ENCODE measurements around the gene PTPRN2.

Gene PTPRN2

DNA sequence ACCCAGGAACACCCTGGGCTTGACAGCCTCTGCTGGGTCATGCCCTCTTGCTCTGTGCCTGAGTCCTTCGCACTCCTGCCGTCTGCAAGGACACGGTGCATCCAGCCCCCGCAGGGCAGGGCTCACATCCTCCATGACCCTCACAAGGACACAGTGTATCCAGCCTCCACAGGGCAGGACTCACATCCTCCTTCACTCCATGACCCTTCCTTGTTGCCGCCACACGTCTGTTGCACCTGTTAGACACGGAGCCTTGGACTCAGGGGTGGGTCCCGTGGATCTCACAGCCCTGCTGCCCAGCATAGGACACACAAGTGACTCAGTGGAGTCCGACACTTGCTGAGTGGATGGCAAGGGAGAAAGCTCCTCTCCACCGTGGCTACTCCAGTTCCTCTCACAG is 750.1 kb downstream of the PTPRN2 start:
- no peak overlapping the region for H3K27ac ChIP-seq
- TF ChIP-seq, protein P1, sequence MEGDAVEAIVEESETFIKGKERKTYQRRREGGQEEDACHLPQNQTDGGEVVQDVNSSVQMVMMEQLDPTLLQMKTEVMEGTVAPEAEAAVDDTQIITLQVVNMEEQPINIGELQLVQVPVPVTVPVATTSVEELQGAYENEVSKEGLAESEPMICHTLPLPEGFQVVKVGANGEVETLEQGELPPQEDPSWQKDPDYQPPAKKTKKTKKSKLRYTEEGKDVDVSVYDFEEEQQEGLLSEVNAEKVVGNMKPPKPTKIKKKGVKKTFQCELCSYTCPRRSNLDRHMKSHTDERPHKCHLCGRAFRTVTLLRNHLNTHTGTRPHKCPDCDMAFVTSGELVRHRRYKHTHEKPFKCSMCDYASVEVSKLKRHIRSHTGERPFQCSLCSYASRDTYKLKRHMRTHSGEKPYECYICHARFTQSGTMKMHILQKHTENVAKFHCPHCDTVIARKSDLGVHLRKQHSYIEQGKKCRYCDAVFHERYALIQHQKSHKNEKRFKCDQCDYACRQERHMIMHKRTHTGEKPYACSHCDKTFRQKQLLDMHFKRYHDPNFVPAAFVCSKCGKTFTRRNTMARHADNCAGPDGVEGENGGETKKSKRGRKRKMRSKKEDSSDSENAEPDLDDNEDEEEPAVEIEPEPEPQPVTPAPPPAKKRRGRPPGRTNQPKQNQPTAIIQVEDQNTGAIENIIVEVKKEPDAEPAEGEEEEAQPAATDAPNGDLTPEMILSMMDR (IDR thresholded peaks at IDR 0.05): no peak
- TF ChIP-seq ZFX (IDR thresholded peaks at IDR 0.05; ENCODE audit: borderline replicate concordance): no peak

DNA sequence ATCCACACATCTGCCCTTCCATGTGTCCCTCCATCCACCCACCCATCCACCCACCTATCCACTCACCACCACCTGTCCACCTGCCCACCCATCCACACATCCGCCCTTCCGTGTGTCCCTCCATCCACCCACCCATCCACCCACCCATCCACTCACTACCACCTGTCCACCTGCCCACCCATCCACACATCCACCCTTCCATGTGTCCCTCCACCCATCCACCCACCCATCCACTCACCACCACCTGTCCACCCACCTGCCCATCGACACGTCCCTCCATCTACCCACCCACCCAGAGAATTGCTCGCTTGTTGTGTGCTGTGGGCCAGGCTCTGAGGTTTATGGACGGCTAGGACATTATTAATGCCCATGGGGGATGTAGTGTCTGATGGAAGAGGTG is 750.6 kb downstream of the PTPRN2 start:
- H3K27ac ChIP-seq: no peak overlapping the region
- TF ChIP-seq, protein P1 (IDR thresholded peaks at IDR 0.05): no peak
- TF ChIP-seq ZFX (IDR thresholded peaks at IDR 0.05; ENCODE audit: borderline replicate concordance): no peak

DNA sequence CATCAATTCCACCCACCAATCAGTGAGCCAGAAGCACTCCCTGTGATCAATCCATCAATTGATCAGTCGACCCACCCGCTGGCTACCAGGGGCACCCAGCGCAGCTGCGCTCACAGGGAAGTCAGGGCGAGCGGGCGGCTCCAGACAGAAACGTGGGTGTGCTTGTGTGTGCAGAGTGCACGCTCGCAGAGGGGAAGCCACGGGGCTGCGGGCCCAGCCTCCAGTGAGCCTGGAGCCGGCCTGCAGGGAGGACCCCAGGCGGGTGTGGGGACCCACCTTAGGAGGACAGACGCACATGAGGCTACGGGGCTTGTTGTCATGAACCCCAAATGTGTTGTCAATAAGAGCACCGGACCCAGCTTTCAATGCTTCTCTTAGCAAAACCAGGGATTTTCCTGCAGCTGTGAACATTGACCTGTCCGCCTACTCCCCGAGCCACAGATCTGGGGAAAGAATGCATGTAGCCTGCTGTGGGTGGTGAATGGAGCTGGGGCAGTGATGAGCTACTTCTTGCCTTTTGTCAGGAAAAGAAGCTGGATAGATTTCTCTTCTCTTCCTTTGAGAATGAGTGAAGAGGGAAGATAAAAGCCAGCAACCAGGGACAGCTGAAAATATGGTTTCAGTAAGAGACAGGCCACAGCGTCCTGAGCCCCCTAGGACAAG is 753.0 kb downstream of the PTPRN2 start:
- no peak overlapping the region for H3K27ac ChIP-seq

DNA sequence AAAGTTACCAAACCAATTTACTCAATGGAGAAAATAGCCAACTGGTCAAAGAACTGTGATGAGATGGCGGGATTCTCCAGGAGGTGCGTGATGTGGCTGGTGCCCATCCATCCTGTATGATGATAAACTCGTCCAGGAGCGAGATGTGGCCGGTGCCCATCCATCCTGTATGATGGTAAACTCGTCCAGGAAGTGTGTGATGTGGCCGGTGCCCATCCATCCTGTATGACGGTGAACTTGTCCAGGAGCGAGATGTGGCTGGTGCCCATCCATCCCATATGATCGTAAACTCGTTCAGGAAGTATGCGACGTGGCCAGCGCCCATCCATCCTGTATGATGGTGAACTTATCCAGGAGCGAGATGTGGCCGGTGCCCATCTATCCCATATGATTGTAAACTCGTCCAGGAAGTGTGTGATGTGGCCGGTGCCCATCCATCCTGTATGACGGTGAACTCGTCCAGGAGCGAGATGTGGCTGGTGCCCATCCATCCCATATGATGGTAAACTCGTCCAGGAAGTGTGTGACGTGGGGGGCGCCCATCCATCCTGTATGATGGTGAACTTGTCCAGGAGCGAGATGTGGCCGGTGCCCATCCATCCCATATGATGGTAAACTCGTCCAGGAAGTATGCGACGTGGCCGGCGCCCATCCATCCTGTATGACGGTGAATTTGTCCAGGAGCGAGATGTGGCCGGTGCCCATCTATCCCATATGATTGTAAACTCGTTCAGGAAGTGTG is 754.6 kb downstream of the PTPRN2 start:
- TF ChIP-seq ZFX (IDR thresholded peaks at IDR 0.05; ENCODE audit: borderline replicate concordance): no peak
- TF ChIP-seq, protein P1 (IDR thresholded peaks at IDR 0.05): no peak
- no peak overlapping the region for H3K27ac ChIP-seq

More for the DNA sequence above, 753.0 kb downstream of the PTPRN2 start:
- TF ChIP-seq ZFX (IDR thresholded peaks at IDR 0.05; ENCODE audit: borderline replicate concordance): no peak
- TF ChIP-seq, protein P1 (IDR thresholded peaks at IDR 0.05): no peak

DNA sequence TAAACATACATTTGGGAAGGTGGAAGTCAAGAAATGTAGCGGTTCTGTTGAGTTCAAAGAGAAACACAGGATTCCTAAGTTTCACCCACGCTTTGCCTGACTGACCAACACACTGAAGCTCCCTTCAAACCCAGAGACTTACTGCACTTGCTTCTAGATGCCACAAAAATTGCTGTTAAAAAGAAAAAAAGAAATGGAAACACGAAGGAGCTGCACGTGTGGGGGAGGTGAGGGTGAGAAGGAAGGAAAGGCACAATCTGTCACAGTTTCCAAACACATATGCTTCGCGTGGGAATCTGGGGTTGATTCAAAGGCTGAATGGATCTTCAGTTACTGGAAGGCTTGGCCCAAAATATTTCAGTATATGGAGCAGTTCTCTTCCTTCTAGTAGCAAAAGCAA is 755.2 kb downstream of the PTPRN2 start:
- TF ChIP-seq, protein P1 (IDR thresholded peaks at IDR 0.05): no peak
- no peak overlapping the region for H3K27ac ChIP-seq

DNA sequence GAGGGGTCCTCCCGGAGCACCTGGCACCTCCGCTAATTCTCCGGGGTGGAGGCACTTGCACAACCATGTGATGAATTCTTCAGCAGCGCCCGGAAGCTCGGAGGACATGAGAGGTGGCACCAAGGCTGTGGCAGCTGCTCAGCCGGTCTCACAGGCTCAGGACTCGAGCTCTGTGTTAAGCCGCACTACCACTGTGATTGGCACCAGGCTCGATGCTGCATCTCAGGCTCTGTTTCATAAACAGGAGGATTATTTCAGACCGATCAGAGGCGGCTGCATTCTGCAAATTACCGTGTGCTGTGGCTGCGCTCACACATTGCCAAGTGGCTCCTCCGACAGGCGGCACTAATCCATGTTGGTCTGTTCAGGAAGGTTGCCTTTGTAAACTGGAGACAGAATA is 755.6 kb downstream of the PTPRN2 start:
- no peak for TF ChIP-seq ZFX (IDR thresholded peaks at IDR 0.05; ENCODE audit: borderline replicate concordance)
- TF ChIP-seq, protein P1 (IDR thresholded peaks at IDR 0.05): no peak
- no peak overlapping the region for H3K27ac ChIP-seq
